Lower leg skin (tissue), 3 donors: ENCODE measurements around the gene CCDC93.

ENCODE experiments used
- CTCF ChIP-seq, 3 donors: fragments of 450-650 bp; IDR thresholded peaks; one replicate each; pipeline ENCODE4 v1.5.1; 2016; ENCODE audit warnings: antibody characterized with exemption in 3 of 3, mild to moderate bottlenecking in 3 of 3, moderate library complexity in 2 of 3
- POLR2A ChIP-seq, 2 donors: fragments of 450-650 bp; IDR thresholded peaks; one replicate each; pipeline ENCODE4 v1.6.1; 2016 to 2017; ENCODE audit warnings: antibody characterized with exemption in 2 of 2, mild to moderate bottlenecking in 1 of 2, moderate library complexity in 1 of 2

- TF ChIP-seq CTCF (IDR thresholded peaks at IDR 0.05) (no peak), POLR2A (IDR thresholded peaks at IDR 0.05) (no peak)
Measured at GRCh38 chr2:118058951-118059350, 45.1 kb upstream of the CCDC93 start.
